ENCODE measurements around the gene YIF1B.

DNA sequence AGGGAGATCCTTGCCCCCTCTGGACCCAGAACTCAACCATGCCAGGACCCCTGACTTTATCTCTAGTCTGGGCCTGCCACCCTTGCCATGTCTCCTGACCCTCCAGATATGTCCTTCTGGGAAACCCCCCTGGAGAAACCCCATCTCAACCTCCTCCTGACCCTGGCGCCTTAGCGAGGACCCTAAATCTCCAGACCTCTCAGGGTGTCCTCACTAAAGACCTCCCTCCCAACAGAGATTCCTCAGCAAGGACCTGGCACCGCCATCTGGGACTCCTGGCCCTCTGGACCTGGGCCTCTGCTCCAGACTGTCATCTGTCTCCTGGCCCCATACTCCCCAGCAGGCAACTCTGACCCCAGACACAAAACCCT lies 5.2 kb upstream of the YIF1B start:
- TF ChIP-seq, protein P1, sequence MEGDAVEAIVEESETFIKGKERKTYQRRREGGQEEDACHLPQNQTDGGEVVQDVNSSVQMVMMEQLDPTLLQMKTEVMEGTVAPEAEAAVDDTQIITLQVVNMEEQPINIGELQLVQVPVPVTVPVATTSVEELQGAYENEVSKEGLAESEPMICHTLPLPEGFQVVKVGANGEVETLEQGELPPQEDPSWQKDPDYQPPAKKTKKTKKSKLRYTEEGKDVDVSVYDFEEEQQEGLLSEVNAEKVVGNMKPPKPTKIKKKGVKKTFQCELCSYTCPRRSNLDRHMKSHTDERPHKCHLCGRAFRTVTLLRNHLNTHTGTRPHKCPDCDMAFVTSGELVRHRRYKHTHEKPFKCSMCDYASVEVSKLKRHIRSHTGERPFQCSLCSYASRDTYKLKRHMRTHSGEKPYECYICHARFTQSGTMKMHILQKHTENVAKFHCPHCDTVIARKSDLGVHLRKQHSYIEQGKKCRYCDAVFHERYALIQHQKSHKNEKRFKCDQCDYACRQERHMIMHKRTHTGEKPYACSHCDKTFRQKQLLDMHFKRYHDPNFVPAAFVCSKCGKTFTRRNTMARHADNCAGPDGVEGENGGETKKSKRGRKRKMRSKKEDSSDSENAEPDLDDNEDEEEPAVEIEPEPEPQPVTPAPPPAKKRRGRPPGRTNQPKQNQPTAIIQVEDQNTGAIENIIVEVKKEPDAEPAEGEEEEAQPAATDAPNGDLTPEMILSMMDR (conservative IDR thresholded peaks at IDR 0.05; ENCODE audit: low read depth in 2 of 2) = no peak
- TF ChIP-seq POLR2AphosphoS5 (IDR thresholded peaks at IDR 0.05; ENCODE audit: low read depth) (no peak), EZH2 (IDR thresholded peaks at IDR 0.05; ENCODE audit: low read depth, unreplicated experiment) (no peak)
